Neuronal stem cell (in vitro differentiated cells): Measurements from ENCODE around the gene SLC30A4.

Experiments used
- DNase-seq: peaks from one replicate; pipeline ENCODE4 v3.0.0-alpha.2; 2013; ENCODE audit warnings: low spot score
- H2AFZ ChIP-seq: one replicate; pipeline ENCODE4 v1.6.1; 2013; ENCODE audit warnings: mild to moderate bottlenecking, low read length, inconsistent platforms
- H2AK5ac ChIP-seq: 2 replicates; pipeline ENCODE4 v1.6.1; 2013; ENCODE audit warnings: low read depth, mild to moderate bottlenecking, inconsistent platforms, low read length, moderate library complexity, mixed read lengths
- H2BK120ac ChIP-seq: 2 replicates; pipeline ENCODE4 v1.6.1; 2013; ENCODE audit warnings: low read depth, mild to moderate bottlenecking, inconsistent platforms, low read length, moderate library complexity, mixed read lengths
- H2BK12ac ChIP-seq: one replicate; pipeline ENCODE4 v1.6.1; 2013; ENCODE audit warnings: low read length, inconsistent platforms
- H2BK15ac ChIP-seq: 2 replicates; pipeline ENCODE4 v1.6.1; 2013; ENCODE audit warnings: mild to moderate bottlenecking, low read length, inconsistent platforms, mixed read lengths
- H2BK5ac ChIP-seq: one replicate; pipeline ENCODE4 v1.6.1; 2013; ENCODE audit warnings: inconsistent platforms, mild to moderate bottlenecking, low read length, moderate library complexity
- H3K14ac ChIP-seq: one replicate; pipeline ENCODE4 v1.6.1; 2013; ENCODE audit warnings: low read length, inconsistent platforms
- H3K18ac ChIP-seq: 2 replicates; pipeline ENCODE4 v1.6.1; 2013; ENCODE audit warnings: low read length, inconsistent platforms
- H3K23ac ChIP-seq: 2 replicates; pipeline ENCODE4 v1.6.1; 2013; ENCODE audit warnings: low read depth, mild to moderate bottlenecking, mixed read lengths, low read length, inconsistent platforms; ENCODE audit not compliant: poor library complexity
- H3K27ac ChIP-seq: replicated peaks from 3 replicates; pipeline ENCODE4 v1.5.1; 2013; ENCODE audit warnings: low read length, inconsistent platforms
- H3K27me3 ChIP-seq, 3 experiments: 2 replicates each; pipeline ENCODE4 v1.6.1; 2013; ENCODE audit warnings: low read length in 3 of 3, mild to moderate bottlenecking in 2 of 3, inconsistent platforms in 1 of 3, low read depth in 1 of 3, mixed read lengths in 1 of 3, moderate library complexity in 1 of 3; ENCODE audit not compliant: control insufficient read depth in 3 of 3, insufficient read depth in 3 of 3
- H3K36me3 ChIP-seq, 2 donors: replicated peaks in 1 of 2; 2 replicates each; pipeline ENCODE4 v1.6.1; 2013; ENCODE audit warnings: low read length in 2 of 2; ENCODE audit not compliant: control insufficient read depth in 2 of 2, insufficient read depth in 2 of 2
- H3K4ac ChIP-seq: 2 replicates; pipeline ENCODE4 v1.6.1; 2013; ENCODE audit warnings: inconsistent platforms, mild to moderate bottlenecking, low read length, moderate library complexity
- H3K4me1 ChIP-seq, 2 donors: 1 replicate in 1 of 2; 2 replicates in 1 of 2; pipeline ENCODE4 v1.6.1; 2013; ENCODE audit warnings: low read length in 2 of 2, low read depth in 1 of 2; ENCODE audit not compliant: control insufficient read depth in 2 of 2, insufficient read depth in 1 of 2
- H3K4me2 ChIP-seq: one replicate; pipeline ENCODE4 v1.6.1; 2013; ENCODE audit warnings: mild to moderate bottlenecking, low read length, inconsistent platforms; ENCODE audit not compliant: insufficient read depth, poor library complexity, severe bottlenecking
- H3K4me3 ChIP-seq, 2 donors: 2 replicates each; pipeline ENCODE4 v1.5.1; 2013; ENCODE audit warnings: low read length in 2 of 2, mild to moderate bottlenecking in 2 of 2, inconsistent platforms in 1 of 2, moderate library complexity in 1 of 2
- H3K79me1 ChIP-seq: one replicate; pipeline ENCODE4 v1.6.1; 2013; ENCODE audit warnings: low read depth, mild to moderate bottlenecking, inconsistent platforms, low read length, moderate library complexity
- H3K9ac ChIP-seq: one replicate; pipeline ENCODE4 v1.6.1; 2013; ENCODE audit warnings: mild to moderate bottlenecking, low read depth, low read length, inconsistent platforms; ENCODE audit not compliant: poor library complexity
- H3K9me3 ChIP-seq, 2 donors: replicated peaks in 1 of 2; 2 replicates each; pipeline versions ENCODE3 to v1.6.1; 2013; ENCODE audit warnings: low read length in 2 of 2, mild to moderate bottlenecking in 2 of 2, inconsistent platforms in 1 of 2, low read depth in 1 of 2, mixed read lengths in 1 of 2, moderate library complexity in 1 of 2; ENCODE audit not compliant: control insufficient read depth in 2 of 2, insufficient read depth in 1 of 2
- H4K8ac ChIP-seq: one replicate; pipeline ENCODE4 v1.6.1; 2013; ENCODE audit warnings: low read depth, mild to moderate bottlenecking, inconsistent platforms, low read length, moderate library complexity
- H4K91ac ChIP-seq: one replicate; pipeline ENCODE4 v1.6.1; 2013; ENCODE audit warnings: low read length, low read depth, mild to moderate bottlenecking, inconsistent platforms; ENCODE audit not compliant: poor library complexity
- WGBS, 2 donors: extraction: QIAGEN DNeasy Blood & Tissue Kit; methylation state at CpG; one replicate each; pipeline ENCODE4 v1.1.7; 2013; ENCODE audit warnings: missing lambda C conversion rate in 2 of 2, mixed read lengths in 1 of 2; ENCODE audit not compliant: insufficient read length in 2 of 2, insufficient replicate concordance in 1 of 2; ENCODE audit errors: extremely low coverage in 2 of 2; 5-methylcytosine and 5-hydroxymethylcytosine counted together

SLC30A4 gene

GRCh38 chr15:45458746-45459403, 63.7 kb downstream of the SLC30A4 start:
- peak overlapping the region in 1 of 2 donors; percentile 17 for H3K4me3 ChIP-seq
- H4K8ac ChIP-seq: no peak overlapping the region
- peak overlapping the region; percentile 53 for H2AFZ ChIP-seq
- no peak overlapping the region for H3K9ac ChIP-seq
- H3K4ac ChIP-seq: no peak overlapping the region
- no peak overlapping the region for H3K14ac ChIP-seq
- H3K18ac ChIP-seq: no peak overlapping the region
- H3K23ac ChIP-seq: no peak overlapping the region
- H2BK15ac ChIP-seq: no peak overlapping the region
- no peaks in the 10 kb centered on the region for H3K27me3 ChIP-seq
- H3K9me3 ChIP-seq: peaks cover 3 to 4% of the 10 kb centered on the region in 2 donors
- no peaks in the 10 kb centered on the region for H3K36me3 ChIP-seq
- no peak overlapping the region for H2BK120ac ChIP-seq
- H3K79me1 ChIP-seq: no peaks in the 10 kb centered on the region
- WGBS, 2 donors: no CpG with 5 or more reads among the region's 12 CpGs
- H2BK12ac ChIP-seq: no peak overlapping the region
- H4K91ac ChIP-seq: no peak overlapping the region
- H3K4me2 ChIP-seq: no peak overlapping the region
- peaks cover 3 to 10% of the 10 kb centered on the region in 2 donors for H3K4me1 ChIP-seq
- no peak overlapping the region for H3K27ac ChIP-seq
- no peak overlapping the region for H2BK5ac ChIP-seq
- H2AK5ac ChIP-seq: no peak overlapping the region
- peak; percentile 70 for DNase-seq

GRCh38 chr15:45457641-45458539, 64.7 kb downstream of the SLC30A4 start:
- Histone ChIP-seq H2BK15ac (no peak overlapping the region), H3K4me3 (peak overlapping the region in 1 of 2 donors; percentile 4), H3K9ac (no peak overlapping the region), H2AK5ac (no peak overlapping the region), H3K36me3 (no peaks in the 10 kb centered on the region), H4K8ac (no peak overlapping the region), H4K91ac (no peak overlapping the region), H2BK12ac (no peak overlapping the region), H3K14ac (no peak overlapping the region), H3K18ac (no peak overlapping the region), H3K4me2 (peak overlapping the region; percentile 28), H3K27me3 (no peaks in the 10 kb centered on the region), H2BK5ac (no peak overlapping the region), H3K23ac (no peak overlapping the region), H2BK120ac (no peak overlapping the region), H2AFZ (peak overlapping the region; percentile 59), H3K27ac (no peak overlapping the region), H3K9me3 (peaks cover 1 to 4% of the 10 kb centered on the region in 2 donors), H3K4me1 (peaks cover 3 to 10% of the 10 kb centered on the region in 2 donors), H3K79me1 (no peaks in the 10 kb centered on the region), H3K4ac (no peak overlapping the region)
- peak; percentile 84 for DNase-seq
- WGBS, 2 donors: no CpG with 5 or more reads among the region's 17 CpGs

- H3K4me3 ChIP-seq: no peak overlapping the region
- no peak overlapping the region for H3K9ac ChIP-seq
- DNase-seq: no peak
- H3K23ac ChIP-seq: no peak overlapping the region
- H4K8ac ChIP-seq: no peak overlapping the region
- no peak overlapping the region for H3K18ac ChIP-seq
- WGBS, 2 donors: no CpG with 5 or more reads among the region's 5 CpGs
- H2AK5ac ChIP-seq: no peak overlapping the region
- H3K79me1 ChIP-seq: no peaks in the 10 kb centered on the region
- H3K36me3 ChIP-seq: no peaks in the 10 kb centered on the region
- no peak overlapping the region for H2BK5ac ChIP-seq
- H4K91ac ChIP-seq: no peak overlapping the region
- H3K4me2 ChIP-seq: no peak overlapping the region
- H3K27me3 ChIP-seq: no peaks in the 10 kb centered on the region
- H3K4ac ChIP-seq: no peak overlapping the region
- H2BK12ac ChIP-seq: no peak overlapping the region
- H3K9me3 ChIP-seq: peaks cover 1 to 4% of the 10 kb centered on the region in 2 donors
- H3K27ac ChIP-seq: no peak overlapping the region
- no peak overlapping the region for H3K14ac ChIP-seq
- no peak overlapping the region for H2BK15ac ChIP-seq
- peaks cover 3 to 10% of the 10 kb centered on the region in 2 donors for H3K4me1 ChIP-seq
- H2AFZ ChIP-seq: peak overlapping the region; percentile 86
- H2BK120ac ChIP-seq: no peak overlapping the region
These were observed 65.3 kb downstream of the SLC30A4 start for GRCh38 chr15:45457220-45457619.
